ENCODE measurements around the gene FERMT1.

- TF ChIP-seq, protein P1, sequence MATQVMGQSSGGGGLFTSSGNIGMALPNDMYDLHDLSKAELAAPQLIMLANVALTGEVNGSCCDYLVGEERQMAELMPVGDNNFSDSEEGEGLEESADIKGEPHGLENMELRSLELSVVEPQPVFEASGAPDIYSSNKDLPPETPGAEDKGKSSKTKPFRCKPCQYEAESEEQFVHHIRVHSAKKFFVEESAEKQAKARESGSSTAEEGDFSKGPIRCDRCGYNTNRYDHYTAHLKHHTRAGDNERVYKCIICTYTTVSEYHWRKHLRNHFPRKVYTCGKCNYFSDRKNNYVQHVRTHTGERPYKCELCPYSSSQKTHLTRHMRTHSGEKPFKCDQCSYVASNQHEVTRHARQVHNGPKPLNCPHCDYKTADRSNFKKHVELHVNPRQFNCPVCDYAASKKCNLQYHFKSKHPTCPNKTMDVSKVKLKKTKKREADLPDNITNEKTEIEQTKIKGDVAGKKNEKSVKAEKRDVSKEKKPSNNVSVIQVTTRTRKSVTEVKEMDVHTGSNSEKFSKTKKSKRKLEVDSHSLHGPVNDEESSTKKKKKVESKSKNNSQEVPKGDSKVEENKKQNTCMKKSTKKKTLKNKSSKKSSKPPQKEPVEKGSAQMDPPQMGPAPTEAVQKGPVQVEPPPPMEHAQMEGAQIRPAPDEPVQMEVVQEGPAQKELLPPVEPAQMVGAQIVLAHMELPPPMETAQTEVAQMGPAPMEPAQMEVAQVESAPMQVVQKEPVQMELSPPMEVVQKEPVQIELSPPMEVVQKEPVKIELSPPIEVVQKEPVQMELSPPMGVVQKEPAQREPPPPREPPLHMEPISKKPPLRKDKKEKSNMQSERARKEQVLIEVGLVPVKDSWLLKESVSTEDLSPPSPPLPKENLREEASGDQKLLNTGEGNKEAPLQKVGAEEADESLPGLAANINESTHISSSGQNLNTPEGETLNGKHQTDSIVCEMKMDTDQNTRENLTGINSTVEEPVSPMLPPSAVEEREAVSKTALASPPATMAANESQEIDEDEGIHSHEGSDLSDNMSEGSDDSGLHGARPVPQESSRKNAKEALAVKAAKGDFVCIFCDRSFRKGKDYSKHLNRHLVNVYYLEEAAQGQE (IDR thresholded peaks at IDR 0.05; ENCODE audit: insufficient replicate concordance, low read depth), result no peak
- TF ChIP-seq CTCF (IDR thresholded peaks at IDR 0.05; ENCODE audit: insufficient read depth, low read length), result no peak
Observed at GRCh38 chr20:6130045-6130444, 7.2 kb upstream of the FERMT1 start.

All from HL-60 (cell line).